HepG2 (cell line): ENCODE measurements around the gene C9orf40. TPM values are rescaled to one million over a fixed set of nuclear protein-coding genes. Genes with fewer than 3 reads are reported as not detected.
A peak's percentile ranks its signal among the peaks of the same experiment; 100 is the strongest.

Source experiments
- ATF3 ChIP-seq: sonication (generic); formaldehyde crosslinking; IDR thresholded peaks from 2 replicates; pipeline ENCODE4 v1.4.0; 2020; ENCODE audit warnings: missing genetic modification reagents
- DMTF1 ChIP-seq: sonication (generic); formaldehyde crosslinking; IDR thresholded peaks from 2 replicates; pipeline ENCODE4 v1.4.0; 2020; ENCODE audit warnings: mild to moderate bottlenecking, missing genetic modification reagents
- GMEB2 ChIP-seq: IDR thresholded peaks from 2 replicates; pipeline ENCODE4 v1.6.1; 2016; ENCODE audit warnings: missing biosample characterization, missing genetic modification reagents, low read depth
- HNRNPUL1 ChIP-seq: fragments of 200-400 bp; formaldehyde crosslinking; IDR thresholded peaks from 2 replicates; pipeline ENCODE4 v1.6.1; 2017; ENCODE audit warnings: low read depth, mild to moderate bottlenecking, low read length, moderate library complexity
- IRX3 ChIP-seq: sonication (generic); formaldehyde crosslinking; IDR thresholded peaks from 2 replicates; pipeline ENCODE4 v1.8.1; 2023; ENCODE audit warnings: mild to moderate bottlenecking, low read depth, missing genetic modification reagents, borderline replicate concordance
- KLF15 ChIP-seq: sonication (generic); formaldehyde crosslinking; IDR thresholded peaks from 2 replicates; pipeline ENCODE4 v1.8.1; 2023; ENCODE audit warnings: borderline replicate concordance, mild to moderate bottlenecking, inconsistent platforms, missing genetic modification reagents, mixed read lengths
- MAF1 ChIP-seq: sonication (generic); formaldehyde crosslinking; IDR thresholded peaks from 2 replicates; pipeline ENCODE4 v1.5.0; 2020; ENCODE audit warnings: missing genetic modification reagents, borderline replicate concordance
- SOX6 ChIP-seq, 2 experiments: fragments of 450-650 bp in 1 of 2; sonication (generic) in 1 of 2; formaldehyde crosslinking in 1 of 2; IDR thresholded peaks; 2 replicates each; pipeline versions ENCODE4 v1.4.0 to v1.6.1; 2017 to 2020; ENCODE audit warnings: antibody characterized with exemption in 1 of 2, mild to moderate bottlenecking in 1 of 2, missing genetic modification reagents in 1 of 2
- SRY ChIP-seq: sonication (generic); formaldehyde crosslinking; IDR thresholded peaks from 2 replicates; pipeline ENCODE4 v1.8.0; 2022; ENCODE audit warnings: mild to moderate bottlenecking, missing genetic modification reagents
- THAP8 ChIP-seq: sonication (generic); formaldehyde crosslinking; IDR thresholded peaks from 2 replicates; pipeline ENCODE4 v1.5.1; 2020; ENCODE audit warnings: missing genetic modification reagents, mild to moderate bottlenecking, borderline replicate concordance
- ZMYM4 ChIP-seq: sonication (generic); formaldehyde crosslinking; IDR thresholded peaks from 2 replicates; pipeline ENCODE4 v1.8.1; 2023; ENCODE audit warnings: mild to moderate bottlenecking, missing genetic modification reagents
- ZNF143 ChIP-seq: sonication (generic); formaldehyde crosslinking; IDR thresholded peaks from 2 replicates; pipeline ENCODE4 v1.4.0; 2020; ENCODE audit warnings: missing genetic modification reagents
- ZNF17 ChIP-seq: sonication (generic); formaldehyde crosslinking; IDR thresholded peaks from 2 replicates; pipeline ENCODE4 v1.5.0; 2020; ENCODE audit warnings: mild to moderate bottlenecking, missing genetic modification reagents
- ZNF230 ChIP-seq: sonication (generic); formaldehyde crosslinking; IDR thresholded peaks from 2 replicates; pipeline ENCODE4 v1.4.0; 2020; ENCODE audit warnings: mild to moderate bottlenecking, missing genetic modification reagents
- ZNF496 ChIP-seq: sonication (generic); formaldehyde crosslinking; IDR thresholded peaks from 2 replicates; pipeline ENCODE4 v1.8.1; 2023; ENCODE audit warnings: mild to moderate bottlenecking, moderate library complexity, missing genetic modification reagents; ENCODE audit not compliant: insufficient replicate concordance
- ZNF547 ChIP-seq: sonication (generic); formaldehyde crosslinking; IDR thresholded peaks from 2 replicates; pipeline ENCODE4 v1.5.1; 2020; ENCODE audit warnings: mild to moderate bottlenecking, missing genetic modification reagents
- ZNF558 ChIP-seq: sonication (generic); formaldehyde crosslinking; IDR thresholded peaks from 2 replicates; pipeline ENCODE4 v1.9.0; 2022; ENCODE audit warnings: mild to moderate bottlenecking, missing genetic modification reagents, borderline replicate concordance
- ZNF674 ChIP-seq: sonication (generic); formaldehyde crosslinking; IDR thresholded peaks from 2 replicates; pipeline ENCODE4 v1.5.0; 2020; ENCODE audit warnings: low read depth, mild to moderate bottlenecking, missing genetic modification reagents
- polyA plus RNA-seq, 8 experiments: library from polyadenylated mRNA; depleted of rRNA in 3 of 8; stranded (reverse) in 7 of 8; unstranded in 1 of 8; fragments of >200 nt; fragmentation: Illumina TruSeq in 4 of 8; extraction: Trizol in 4 of 8; gene quantifications; 2 replicates each; pipeline versions ENCODE4 v1.2.1 to v1.2.3, GENCODE V29; 2011 to 2016; ENCODE audit warnings: low read depth in 4 of 8, missing spikeins in 1 of 8, mixed read lengths in 1 of 8; ENCODE audit not compliant: insufficient read depth in 1 of 8
- total RNA-seq, 5 experiments: library from RNA; depleted of rRNA; stranded (reverse); fragments of >200 nt; fragmentation: Illumina TruSeq; extraction: Trizol; gene quantifications; 2 replicates each; pipeline ENCODE4 v1.2.3, GENCODE V29; 2016; ENCODE audit warnings: low read depth in 1 of 5

Gene C9orf40
- total and polyA plus RNA-seq, 2 of the 13 experiments (the other 11 are each of a cell fraction or from before 2014, with no cell fraction given) = 3.0 to 13.5 TPM

GRCh38 chr9:75001719-75002421, 49.2 kb upstream of the C9orf40 start (continued):
- TF ChIP-seq HNRNPUL1 = no peak
- no peak for TF ChIP-seq SOX6 (IDR thresholded peaks at IDR 0.05)
- TF ChIP-seq SOX6 (CRISPR knock-in tag; IDR thresholded peaks at IDR 0.05) = peak; percentile 95
- no peak for TF ChIP-seq ZNF496
- TF ChIP-seq IRX3 = no peak
- no peak for TF ChIP-seq ZNF143 (CRISPR knock-in tag)
- TF ChIP-seq SRY (CRISPR knock-in tag) = no peak
- TF ChIP-seq ATF3 (CRISPR knock-in tag) = no peak
- no peak for TF ChIP-seq ZNF558
- no peak for TF ChIP-seq ZNF230 (CRISPR knock-in tag)
- no peak for TF ChIP-seq GMEB2 (CRISPR knock-in tag)
- TF ChIP-seq ZMYM4 = peak; percentile 88
- TF ChIP-seq DMTF1 (CRISPR knock-in tag) = no peak
- no peak for TF ChIP-seq ZNF674 (CRISPR knock-in tag)
- TF ChIP-seq KLF15 (CRISPR knock-in tag) = no peak
- TF ChIP-seq ZNF547 (CRISPR knock-in tag) = no peak
- TF ChIP-seq THAP8 (CRISPR knock-in tag) = no peak
- no peak for TF ChIP-seq ZNF17 (CRISPR knock-in tag)
- no peak for TF ChIP-seq MAF1 (CRISPR knock-in tag)
